DMS 273 (cell line): ENCODE data around the gene ZBTB4.

Experiments used
- DNase-seq: peaks from one replicate; lab custom pipeline; 2025; ENCODE audit not compliant: unreplicated experiment; lab: John Stamatoyannopoulos, UW

ZBTB4 gene

DNA sequence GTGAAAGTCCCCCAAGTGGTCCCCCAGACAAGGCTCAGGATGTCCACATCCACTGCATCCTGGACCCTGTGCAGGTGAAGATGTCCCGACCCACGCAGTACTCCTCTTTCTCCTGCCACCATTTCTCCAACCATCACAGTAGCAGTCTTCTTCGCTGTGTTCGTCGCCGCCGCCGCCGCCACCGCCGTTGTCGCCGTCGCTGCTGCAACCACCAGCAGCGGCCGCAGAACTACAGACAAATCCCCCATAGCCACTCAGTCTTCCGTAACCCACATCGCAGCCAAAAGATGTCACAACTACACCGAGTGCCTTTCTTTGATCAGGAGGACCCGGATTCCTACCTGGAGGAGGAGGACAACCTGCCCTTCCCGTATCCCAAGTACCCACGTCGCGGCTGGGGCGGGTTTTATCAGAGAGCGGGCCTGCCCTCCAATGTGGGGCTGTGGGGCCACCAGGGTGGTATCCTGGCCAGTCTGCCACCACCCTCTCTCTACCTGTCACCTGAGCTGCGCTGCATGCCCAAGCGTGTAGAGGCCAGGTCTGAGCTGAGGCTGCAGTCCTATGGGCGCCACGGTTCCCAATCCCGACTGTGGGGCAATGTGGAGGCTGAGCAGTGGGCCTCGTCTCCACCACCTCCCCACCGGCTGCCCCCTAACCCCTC, 53.1 kb downstream of the ZBTB4 start:
- DNase-seq: no peak

DNA sequence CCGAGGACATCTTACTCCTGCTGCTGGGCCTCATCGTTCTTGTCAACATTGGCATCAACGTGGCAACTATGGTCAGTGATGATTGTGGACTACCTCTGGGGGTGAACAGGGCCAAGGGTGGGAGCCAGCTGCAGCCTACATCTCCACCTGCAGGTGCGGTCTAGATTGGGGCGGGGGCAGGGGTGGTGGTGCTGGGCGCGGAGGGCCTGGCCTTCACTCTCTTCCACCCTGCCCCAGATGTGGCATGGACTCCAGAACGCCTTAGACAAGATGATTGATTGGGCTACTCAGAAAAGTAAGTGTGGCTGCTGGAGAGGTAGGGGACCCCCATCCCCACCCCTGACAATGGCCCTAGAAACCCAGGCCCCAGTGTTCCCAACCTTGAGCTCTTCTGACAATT, 53.7 kb downstream of the ZBTB4 start:
- no peak for DNase-seq

DNA sequence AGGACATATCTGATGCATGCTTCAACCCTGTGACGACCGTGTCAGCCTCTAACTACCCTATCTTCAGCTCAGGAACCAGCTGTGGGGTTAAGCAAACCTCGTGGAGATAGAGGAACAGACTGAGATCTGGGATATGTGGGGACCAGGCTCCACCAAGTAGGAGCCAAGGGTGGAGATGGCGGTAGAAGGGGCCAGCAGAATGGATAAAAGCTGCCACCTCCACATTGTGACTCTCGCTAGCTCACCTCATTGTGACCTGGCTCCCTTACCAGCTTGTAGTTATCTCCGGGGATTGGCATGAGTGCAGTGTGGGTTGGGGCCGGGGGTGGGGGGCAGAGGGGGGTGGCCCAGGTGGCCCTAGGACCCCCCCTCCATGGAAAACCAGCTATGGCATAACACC, 54.1 kb downstream of the ZBTB4 start, which contains the start of gene SPEM2:
Gene SPEM2, plus strand, starts transcription at position 301 of the 400 bp plus-strand sequence. Its CDS starts 73 bp downstream, at position 374.
- no peak for DNase-seq

DNA sequence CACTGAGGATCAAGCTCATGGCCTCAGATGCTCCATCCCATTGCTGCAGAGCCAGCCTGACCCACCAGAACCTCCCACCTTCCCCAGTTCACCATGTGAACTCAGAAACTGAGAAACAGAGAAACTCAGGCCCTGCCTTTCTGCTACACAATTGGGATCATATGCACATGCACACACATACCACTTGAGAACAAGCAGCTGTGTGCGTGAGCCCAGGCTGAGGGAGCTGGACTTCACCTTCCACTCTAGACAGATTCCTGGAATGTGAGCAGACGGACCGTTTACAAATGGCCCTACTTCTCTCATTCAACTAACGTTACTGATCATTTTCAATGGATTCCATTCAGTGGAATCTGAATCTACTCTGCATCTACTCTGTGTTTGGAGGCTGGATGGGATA, 55.8 kb downstream of the ZBTB4 start:
- no peak for DNase-seq

DNA sequence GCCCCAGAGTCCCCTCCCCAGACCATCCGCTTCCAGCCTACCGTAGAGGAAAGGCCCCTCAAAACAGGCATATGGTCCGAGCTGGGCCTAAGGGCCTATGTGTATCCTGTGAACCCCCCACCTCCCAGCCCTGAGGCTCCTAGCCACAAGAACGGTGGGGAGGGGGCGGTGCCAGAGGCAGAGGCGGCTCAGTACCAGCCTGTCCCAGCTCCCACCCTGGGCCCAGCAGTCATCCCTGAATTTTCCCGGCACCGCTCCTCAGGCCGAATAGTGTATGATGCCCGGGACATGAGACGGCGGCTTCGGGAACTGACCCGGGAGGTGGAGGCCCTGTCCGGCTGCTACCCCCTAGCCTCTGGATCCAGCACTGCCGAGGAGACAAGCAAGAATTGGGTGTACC, 58.2 kb downstream of the ZBTB4 start:
- no peak for DNase-seq

DNA sequence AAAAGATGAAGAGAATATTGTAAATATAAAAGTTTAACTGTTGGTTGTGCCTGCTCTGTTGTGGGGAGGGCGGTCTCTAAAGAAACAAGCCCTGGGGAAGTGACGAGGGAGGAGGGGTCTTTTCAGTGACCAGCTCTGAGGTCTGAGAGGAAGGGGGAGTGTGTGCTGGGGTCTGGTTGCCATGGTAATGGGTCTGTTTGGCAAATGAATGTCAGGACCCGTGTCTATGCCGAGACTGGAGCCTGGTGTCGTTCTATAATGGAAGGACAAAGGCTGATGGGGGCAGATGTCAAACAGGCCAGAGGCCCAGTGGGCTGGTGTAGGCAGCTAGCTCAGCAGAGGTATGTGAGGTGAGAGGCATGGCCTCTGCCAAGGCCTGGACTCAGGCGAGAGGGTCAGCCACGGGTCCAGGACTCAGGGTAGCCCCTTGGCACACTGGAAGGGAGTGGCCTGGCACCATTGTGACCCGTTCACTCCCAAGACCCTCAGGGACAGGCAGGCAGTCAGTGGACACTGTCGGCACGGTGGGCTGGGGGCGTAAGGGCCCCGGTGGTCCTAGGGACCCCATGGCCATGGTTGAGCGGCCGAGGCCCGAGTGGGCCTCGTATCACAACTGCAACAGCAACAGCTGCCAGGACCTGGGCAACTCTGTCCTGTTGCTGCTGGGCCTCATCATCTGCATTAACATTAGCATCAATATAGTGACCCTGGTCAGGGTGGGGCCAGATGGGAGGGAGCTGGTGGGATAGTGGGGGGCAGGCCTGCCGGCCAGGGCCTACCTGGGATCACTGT, 59.4 kb downstream of the ZBTB4 start, which contains the start of gene SPEM1:
Gene SPEM1, plus strand, starts transcription at position 506 of the 792 bp plus-strand sequence. Its CDS starts 61 bp downstream, at position 567.
- DNase-seq: no peak

DNA sequence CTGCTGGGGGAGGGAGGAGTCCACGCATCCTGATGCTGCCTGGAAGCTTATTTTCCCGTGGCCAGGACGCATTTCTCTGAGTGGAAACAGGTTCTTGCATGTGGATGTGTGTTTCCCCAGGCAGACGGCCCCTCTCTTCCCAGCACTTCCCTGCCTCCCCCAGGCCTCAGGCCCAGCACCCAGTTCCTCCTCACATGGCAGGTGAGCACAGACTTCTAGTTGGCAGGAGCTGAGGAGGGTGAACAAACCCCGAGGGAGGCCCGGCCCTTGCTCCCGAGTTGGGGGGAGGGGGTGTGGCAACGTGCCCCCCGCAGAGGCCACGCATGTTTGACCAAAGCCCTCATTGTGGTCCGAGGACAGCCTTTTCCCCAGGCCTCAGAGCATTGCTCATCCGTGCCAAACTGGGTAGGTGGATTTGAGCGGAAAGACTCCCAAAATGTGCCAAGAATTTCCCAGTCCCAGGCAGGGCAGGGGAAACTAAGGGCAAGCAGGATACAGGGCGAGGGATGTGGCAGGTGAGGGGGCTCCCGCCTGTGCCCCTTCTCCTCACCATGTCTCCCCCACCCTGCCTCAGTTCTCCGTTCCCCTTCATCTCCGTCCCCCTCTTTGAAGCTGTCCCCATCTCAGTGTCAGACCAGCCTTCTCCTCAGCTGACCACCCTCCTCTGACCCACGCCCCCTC, 60.8 kb downstream of the ZBTB4 start:
- DNase-seq: no peak

DNA sequence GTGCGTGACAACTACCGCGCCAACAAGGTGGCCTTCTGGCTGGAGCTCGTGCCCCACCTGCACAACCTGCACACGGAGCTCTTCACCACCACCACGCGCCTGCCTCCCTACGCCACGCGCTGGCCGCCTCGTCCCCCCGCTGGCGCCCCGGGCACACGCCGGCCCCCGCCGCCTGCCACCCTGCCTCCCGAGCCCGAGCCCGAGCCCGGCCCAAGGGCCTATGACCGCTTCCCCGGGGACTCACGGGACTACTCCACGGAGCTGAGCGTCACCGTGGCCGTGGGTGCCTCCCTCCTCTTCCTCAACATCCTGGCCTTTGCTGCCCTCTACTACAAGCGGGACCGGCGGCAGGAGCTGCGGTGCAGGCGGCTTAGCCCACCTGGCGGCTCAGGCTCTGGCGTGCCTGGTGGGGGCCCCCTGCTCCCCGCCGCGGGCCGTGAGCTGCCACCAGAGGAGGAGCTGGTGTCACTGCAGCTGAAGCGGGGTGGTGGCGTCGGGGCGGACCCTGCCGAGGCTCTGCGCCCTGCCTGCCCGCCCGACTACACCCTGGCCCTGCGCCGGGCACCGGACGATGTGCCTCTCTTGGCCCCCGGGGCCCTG, 62.3 kb downstream of the ZBTB4 start:
- no peak for DNase-seq

DNA sequence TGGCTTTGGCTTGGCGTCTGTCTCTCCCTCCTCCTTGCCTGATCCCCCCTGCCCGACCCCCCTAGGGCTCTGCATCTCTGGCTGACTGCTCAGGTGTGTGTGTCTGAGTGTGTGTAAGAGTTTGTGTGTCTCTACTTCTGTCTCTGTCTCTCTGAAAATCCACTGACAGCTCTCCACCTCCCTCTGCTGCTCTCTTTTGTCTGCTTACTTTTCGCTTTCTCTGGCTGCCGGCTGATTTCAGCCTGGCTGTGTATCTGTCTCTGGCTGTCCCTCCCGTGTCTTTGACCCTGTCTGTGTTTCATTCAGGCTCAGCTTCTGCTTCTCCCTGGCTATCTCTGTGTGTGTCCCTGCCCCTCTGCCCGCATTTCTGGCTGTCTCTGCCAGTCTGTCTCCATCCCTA, 63.1 kb downstream of the ZBTB4 start:
- no peak for DNase-seq

DNA sequence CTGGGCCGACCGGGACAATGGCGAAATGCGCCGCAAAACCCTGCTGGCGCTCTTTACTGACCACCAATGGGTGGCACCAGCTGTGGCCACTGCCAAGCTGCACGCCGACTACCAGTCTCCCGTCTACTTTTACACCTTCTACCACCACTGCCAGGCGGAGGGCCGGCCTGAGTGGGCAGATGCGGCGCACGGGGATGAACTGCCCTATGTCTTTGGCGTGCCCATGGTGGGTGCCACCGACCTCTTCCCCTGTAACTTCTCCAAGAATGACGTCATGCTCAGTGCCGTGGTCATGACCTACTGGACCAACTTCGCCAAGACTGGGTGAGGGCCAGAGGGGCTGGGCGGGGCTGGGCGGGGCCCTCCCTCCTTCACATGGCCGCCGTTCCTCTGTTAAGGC, 63.6 kb downstream of the ZBTB4 start:
- no peak for DNase-seq

DNA sequence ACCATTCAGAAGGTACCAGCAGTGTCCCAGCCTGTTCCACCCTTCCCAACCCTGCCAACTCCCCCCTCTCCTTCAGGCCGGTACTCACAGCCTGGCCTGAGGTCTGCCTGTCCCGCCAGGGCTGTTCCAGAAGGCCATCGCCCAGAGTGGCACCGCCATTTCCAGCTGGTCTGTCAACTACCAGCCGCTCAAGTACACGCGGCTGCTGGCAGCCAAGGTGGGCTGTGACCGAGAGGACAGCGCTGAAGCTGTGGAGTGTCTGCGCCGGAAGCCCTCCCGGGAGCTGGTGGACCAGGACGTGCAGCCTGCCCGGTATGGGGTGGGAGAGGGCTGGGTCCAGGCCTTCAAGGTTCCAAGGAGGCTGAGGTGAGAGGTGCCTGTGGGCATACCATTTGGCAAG, 64.6 kb downstream of the ZBTB4 start:
- DNase-seq: no peak

DNA sequence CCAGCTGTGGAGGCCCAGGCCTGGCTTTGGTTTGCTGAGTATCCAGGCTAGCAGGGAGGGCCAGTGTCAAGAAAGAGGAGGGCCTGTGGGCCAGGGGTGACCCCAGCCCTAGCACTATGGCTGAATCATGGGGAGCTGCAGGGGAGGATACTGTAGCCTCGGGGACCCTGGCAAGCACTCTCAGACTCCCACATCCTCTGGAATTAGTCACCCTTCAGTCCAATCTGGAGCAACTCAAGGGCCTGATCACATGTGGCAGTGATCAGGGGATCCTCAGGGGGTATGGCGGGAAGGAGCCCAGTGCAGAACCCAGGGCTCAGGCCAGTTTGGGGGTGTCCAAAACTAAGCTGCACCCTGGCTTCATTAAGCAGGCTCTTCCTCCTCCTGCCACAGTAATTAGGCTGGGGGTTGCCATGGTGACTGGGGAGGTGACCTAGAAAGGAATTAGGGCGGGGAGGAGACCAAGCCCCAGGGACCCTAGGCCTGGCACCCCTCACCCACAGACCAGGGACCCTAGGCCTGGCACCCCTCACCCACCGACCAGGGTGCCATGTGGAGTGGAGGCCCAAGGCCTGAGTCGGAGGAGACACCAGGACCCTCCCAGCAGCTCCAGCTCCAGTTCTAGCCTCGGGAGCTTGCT, 66.0 kb downstream of the ZBTB4 start:
- DNase-seq: peak; percentile 19

DNA sequence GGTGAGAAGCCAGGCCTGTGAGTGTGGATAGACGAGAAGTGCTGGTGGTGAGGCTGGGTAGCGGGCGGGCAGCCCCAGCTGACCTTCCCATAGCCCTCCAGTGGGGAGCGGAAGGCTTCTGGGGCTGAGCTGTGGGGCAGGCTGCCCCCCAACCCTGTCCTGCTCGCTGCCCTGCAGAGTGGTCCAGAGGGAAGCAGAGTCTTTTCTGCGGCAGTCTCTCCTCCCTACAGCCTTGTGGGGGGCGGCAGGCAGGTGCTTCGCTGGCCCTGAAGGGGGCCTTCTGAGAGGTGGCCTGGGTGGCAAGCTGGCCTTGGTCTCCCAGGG, 68.0 kb downstream of the ZBTB4 start:
- DNase-seq: no peak

DNA sequence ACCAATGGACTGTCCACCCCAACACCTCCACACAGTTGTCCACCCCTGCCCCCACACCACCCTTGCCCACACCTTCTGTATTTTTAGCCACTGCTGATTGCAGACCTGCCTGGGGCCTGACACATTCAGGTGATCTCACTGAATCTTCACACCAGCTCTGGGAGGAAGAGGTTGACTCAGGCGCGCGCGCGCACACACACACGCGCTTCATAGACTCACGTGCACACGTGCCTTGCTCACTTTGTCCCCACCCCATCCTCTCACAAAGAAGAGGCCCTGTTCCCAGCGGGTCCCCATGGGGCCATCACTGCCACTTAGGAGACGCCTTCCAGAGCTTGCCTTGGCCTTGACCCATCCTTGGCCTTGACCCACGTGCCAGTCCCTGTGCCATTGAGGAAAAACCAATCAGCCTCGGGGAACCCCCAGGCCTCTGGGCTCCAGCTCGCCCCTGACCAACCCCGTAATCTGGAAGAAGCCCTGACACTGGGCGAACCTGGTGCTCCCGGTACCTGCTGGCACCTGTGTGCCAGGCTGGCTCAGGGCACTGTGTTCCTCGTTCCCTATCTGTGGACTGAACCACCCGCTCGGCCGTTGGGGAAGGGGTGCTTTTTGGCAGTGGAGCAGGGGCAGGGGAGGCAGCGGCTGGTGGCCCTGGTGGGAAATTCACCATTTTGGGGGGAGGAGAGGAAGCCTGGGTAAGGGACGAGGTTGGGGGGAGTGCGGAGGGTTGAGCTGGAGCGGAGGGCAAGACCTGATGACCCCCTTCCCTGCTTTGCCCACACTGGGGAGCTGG, 68.6 kb downstream of the ZBTB4 start:
- no peak for DNase-seq

DNA sequence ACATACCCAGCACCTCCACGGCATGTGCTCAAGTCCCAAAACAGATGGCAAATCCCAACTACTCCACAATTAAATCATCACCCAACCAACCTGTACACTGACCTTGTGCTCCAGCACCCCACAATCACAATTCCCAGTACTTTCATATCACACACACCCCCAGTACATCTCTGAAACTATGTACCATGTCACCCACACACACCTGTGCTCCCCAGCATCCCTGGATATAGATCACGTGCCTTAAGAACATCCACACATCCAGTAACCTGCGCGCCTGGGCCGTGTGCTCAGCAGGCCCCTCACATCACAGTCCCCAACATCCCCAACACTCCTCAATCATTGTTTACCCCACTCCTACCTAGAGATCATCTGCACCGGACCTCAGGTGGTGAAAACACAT, 69.7 kb downstream of the ZBTB4 start:
- DNase-seq: no peak
